ENCODE data around the gene NKX2-3. TPM values are rescaled to one million over a fixed set of nuclear protein-coding genes. Genes with fewer than 3 reads are reported as not detected.

Gene NKX2-3
- total and polyA plus RNA-seq, 9 of the 15 experiments (the other 6 are each of a cell fraction or from before 2014, with no cell fraction given), result not detected

DNA sequence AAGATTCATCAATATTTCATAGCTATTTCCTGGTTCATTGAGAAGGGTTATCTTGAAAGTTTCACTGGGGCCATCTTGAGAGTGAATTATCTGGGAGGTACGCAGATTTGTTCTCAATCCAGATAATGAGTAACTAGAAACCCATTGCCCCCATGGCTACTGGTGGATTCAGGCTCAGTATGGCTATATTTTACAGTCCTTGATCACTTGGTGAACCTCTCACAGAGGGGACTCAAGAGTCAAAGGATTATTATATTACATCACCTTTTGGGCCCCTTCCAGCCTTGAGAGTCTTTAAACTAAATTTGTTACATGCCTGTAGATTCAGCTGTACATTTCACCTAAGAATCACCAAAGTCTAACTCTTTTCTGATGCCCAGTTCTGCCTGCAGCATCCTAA is 11.6 kb downstream of the NKX2-3 start (continued):
- TF ChIP-seq PHF8 (IDR thresholded peaks at IDR 0.05; ENCODE audit: borderline replicate concordance, low read length) (no peak), CSDE1 (IDR thresholded peaks at IDR 0.05) (no peak), FOXA1 (IDR thresholded peaks at IDR 0.05; ENCODE audit: borderline replicate concordance) (no peak)

GRCh38 chr10:99548041-99548530 is 15.3 kb downstream of the NKX2-3 start:
- Histone ChIP-seq H4K20me1 (replicated peaks; ENCODE audit: control insufficient read depth, insufficient read depth, low read length) (no peaks in the 10 kb centered on the region), H2AFZ (ENCODE audit: low read depth, low read length) (no peak overlapping the region), H3K9me3 (replicated peaks; ENCODE audit: control insufficient read depth, insufficient read depth, low read depth, low read length) (no peaks in the 10 kb centered on the region), H3K4me2 (ENCODE audit: insufficient read depth, low read length) (no peak overlapping the region), H3K4me1 (replicated peaks in 1 of 2; ENCODE audit: control insufficient read depth in 2 of 2, insufficient read depth in 2 of 2, low read length in 2 of 2) (no peaks in the 10 kb centered on the region), H3K79me2 (ENCODE audit: control insufficient read depth, insufficient read depth, low read length) (no peaks in the 10 kb centered on the region), H3K4me3 (no peak overlapping the region), H3K36me3 (ENCODE audit: control insufficient read depth, insufficient read depth, low read length) (no peaks in the 10 kb centered on the region), H3K9me1 (ENCODE audit: control insufficient read depth, insufficient read depth, low read length) (no peaks in the 10 kb centered on the region), H3K27ac (ENCODE audit: extremely low read depth, low read depth, low read length) (no peak overlapping the region), H3K9ac (ENCODE audit: insufficient read depth in 1 of 2, low read depth in 2 of 2, low read length in 2 of 2) (no peak overlapping the region), H3K27me3 (ENCODE audit: control insufficient read depth in 2 of 2, insufficient read depth in 2 of 2, low read length in 2 of 2) (peaks cover 0 to 12% of the 10 kb centered on the region in 2 experiments; a peak in 3 of 5 replicates)
- no TSS peak for BruUV-seq (replicated peaks)
- intact Hi-C loops (cut with micrococcal nuclease), result no loop called here
- peak; percentile 36; the same call in 2 of the 3 replicates for ATAC-seq
- CTCF ChIA-PET (ENCODE audit: low intra/inter-chr PET ratio), result no interaction called here
- in situ Hi-C loops (cut with MboI), result no loop called here
- FAIRE-seq, result no peak
- TF ChIP-seq, protein P1, sequence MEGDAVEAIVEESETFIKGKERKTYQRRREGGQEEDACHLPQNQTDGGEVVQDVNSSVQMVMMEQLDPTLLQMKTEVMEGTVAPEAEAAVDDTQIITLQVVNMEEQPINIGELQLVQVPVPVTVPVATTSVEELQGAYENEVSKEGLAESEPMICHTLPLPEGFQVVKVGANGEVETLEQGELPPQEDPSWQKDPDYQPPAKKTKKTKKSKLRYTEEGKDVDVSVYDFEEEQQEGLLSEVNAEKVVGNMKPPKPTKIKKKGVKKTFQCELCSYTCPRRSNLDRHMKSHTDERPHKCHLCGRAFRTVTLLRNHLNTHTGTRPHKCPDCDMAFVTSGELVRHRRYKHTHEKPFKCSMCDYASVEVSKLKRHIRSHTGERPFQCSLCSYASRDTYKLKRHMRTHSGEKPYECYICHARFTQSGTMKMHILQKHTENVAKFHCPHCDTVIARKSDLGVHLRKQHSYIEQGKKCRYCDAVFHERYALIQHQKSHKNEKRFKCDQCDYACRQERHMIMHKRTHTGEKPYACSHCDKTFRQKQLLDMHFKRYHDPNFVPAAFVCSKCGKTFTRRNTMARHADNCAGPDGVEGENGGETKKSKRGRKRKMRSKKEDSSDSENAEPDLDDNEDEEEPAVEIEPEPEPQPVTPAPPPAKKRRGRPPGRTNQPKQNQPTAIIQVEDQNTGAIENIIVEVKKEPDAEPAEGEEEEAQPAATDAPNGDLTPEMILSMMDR (IDR thresholded peaks at IDR 0.05 in 2 of 3, conservative IDR thresholded peaks at IDR 0.05 in 1 of 3; ENCODE audit: insufficient read depth in 2 of 3, low read depth in 1 of 3, low read length in 3 of 3), result peak in 2 of 3 experiments; percentile 22 to 23; a peak in 2 of 6 replicates
- TF ChIP-seq RAD21 (CRISPR knock-in tag; conservative IDR thresholded peaks at IDR 0.05 in 1 of 2, IDR thresholded peaks at IDR 0.05 in 1 of 2) (0 out of 4 replicates have a peak, but pooled peaks of 1 of the 2 experiments have one; percentile 7), MYBL2 (IDR thresholded peaks at IDR 0.05; ENCODE audit: low read depth) (no peak), MYBL2 (CRISPR knock-in tag; IDR thresholded peaks at IDR 0.05; ENCODE audit: borderline replicate concordance) (no peak), ZNF395 (CRISPR knock-in tag; IDR thresholded peaks at IDR 0.05) (no peak), ZSCAN32 (CRISPR knock-in tag; IDR thresholded peaks at IDR 0.05) (no peak), LARP7 (IDR thresholded peaks at IDR 0.05) (no peak), ARID3A (IDR thresholded peaks at IDR 0.05; ENCODE audit: borderline replicate concordance, low read depth, low read length) (no peak)
- DNase-seq (ENCODE audit: extremely low read depth in 1 of 4, low spot score in 3 of 4), result no peak
- 0% methylated on average over 2 of the region's 2 CpGs for WGBS (ENCODE audit: insufficient coverage, low coverage, missing lambda C conversion rate)
- POLR2A ChIA-PET, result interaction anchor here (1.2 kb wide), 1 partner anchor 27 kb away, joined by 3 read pairs; no protein-coding TSS in a partner anchor
